ENCODE measurements around the gene HDHD3.
"Not testable (repeated sequence)": the region's sequence is repeated elsewhere in the genome, so short reads cannot be mapped to it uniquely, and the experiment has no call there.

DNA sequence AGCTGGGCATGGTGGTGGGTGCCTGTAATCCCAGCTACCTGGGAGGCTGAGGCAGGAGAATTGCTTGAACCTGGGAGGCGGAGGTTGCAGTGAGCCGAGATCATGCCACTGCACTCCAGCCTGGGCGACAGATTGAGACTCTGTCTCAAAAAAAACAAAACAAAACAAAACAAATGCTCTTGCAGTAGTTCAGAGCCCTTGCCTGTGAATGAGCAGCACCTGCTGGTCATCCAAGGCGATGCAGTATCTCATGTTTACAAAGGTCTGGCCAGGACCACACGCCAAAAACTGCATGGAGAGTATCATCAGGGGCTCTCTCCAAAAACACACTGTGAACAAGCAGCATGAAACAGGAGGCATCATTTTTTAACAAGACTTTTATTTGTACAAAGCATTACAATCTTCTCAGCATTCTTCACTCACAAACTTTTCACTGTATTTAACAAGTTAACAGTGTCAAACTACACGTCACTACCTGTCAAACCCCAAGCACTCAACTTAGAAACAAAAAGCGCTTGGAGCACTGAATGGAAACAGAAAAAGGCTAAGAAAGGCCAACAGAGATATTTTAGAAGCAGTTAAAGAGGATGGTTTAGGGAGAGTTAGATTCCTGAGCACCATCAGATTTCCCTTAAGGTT lies 30.2 kb upstream of the HDHD3 start:
- TF ChIP-seq POLR2A (IDR thresholded peaks at IDR 0.05; ENCODE audit: low read depth); EP300 (IDR thresholded peaks at IDR 0.05); POLR2AphosphoS5 (IDR thresholded peaks at IDR 0.05): not testable (repeated sequence)
- peak; percentile 50 to 71 (median 58) for TF ChIP-seq CTCF (IDR thresholded peaks at IDR 0.05)
